GM23248 (cell line): Measurements from ENCODE around the gene PMFBP1. TPM values are rescaled to one million over a fixed set of nuclear protein-coding genes. Genes with fewer than 3 reads are reported as not detected.

ENCODE experiments used
- DNase-seq: peaks from one replicate; pipeline ENCODE4 v3.0.0-alpha.2; 2015
- H2AFZ ChIP-seq: fragments of 200-600 bp; sonication (generic); 2 replicates; pipeline ENCODE4 v1.6.1; 2016; ENCODE audit warnings: antibody characterized with exemption
- H3F3A ChIP-seq: fragments of 200-600 bp; sonication (generic); 2 replicates; pipeline ENCODE4 v1.6.1; 2016; ENCODE audit warnings: mild to moderate bottlenecking, antibody characterized with exemption, mixed run types; ENCODE audit not compliant: insufficient read depth
- H3K27ac ChIP-seq: fragments of 200-600 bp; sonication (generic); 2 replicates; pipeline ENCODE4 v1.5.1; 2016; ENCODE audit warnings: mild to moderate bottlenecking
- H3K27me3 ChIP-seq: fragments of 200-600 bp; sonication (generic); replicated peaks from 2 replicates; pipeline ENCODE4 v1.6.1; 2016; ENCODE audit warnings: mild to moderate bottlenecking; ENCODE audit not compliant: insufficient read depth
- H3K36me3 ChIP-seq: fragments of 200-600 bp; sonication (generic); 2 replicates; pipeline ENCODE4 v1.6.1; 2016; ENCODE audit warnings: low read depth, mild to moderate bottlenecking
- H3K4me1 ChIP-seq: fragments of 200-600 bp; sonication (generic); 2 replicates; pipeline ENCODE4 v1.6.1; 2016; ENCODE audit warnings: mild to moderate bottlenecking; ENCODE audit not compliant: insufficient read depth
- H3K4me2 ChIP-seq: fragments of 200-600 bp; sonication (generic); one replicate; pipeline ENCODE4 v1.6.1; 2016; ENCODE audit warnings: mild to moderate bottlenecking; ENCODE audit not compliant: unreplicated experiment
- H3K4me3 ChIP-seq: fragments of 200-600 bp; sonication (generic); 2 replicates; pipeline ENCODE4 v1.5.1; 2016; ENCODE audit warnings: mild to moderate bottlenecking
- H3K79me2 ChIP-seq: fragments of 200-600 bp; sonication (generic); 2 replicates; pipeline ENCODE4 v1.6.1; 2016; ENCODE audit warnings: mild to moderate bottlenecking; ENCODE audit not compliant: insufficient read depth
- H3K9ac ChIP-seq: fragments of 200-600 bp; sonication (generic); 2 replicates; pipeline ENCODE4 v1.6.1; 2016; ENCODE audit warnings: mild to moderate bottlenecking
- H3K9me2 ChIP-seq: fragments of 200-600 bp; sonication (generic); 2 replicates; pipeline ENCODE4 v1.6.1; 2016; ENCODE audit warnings: mixed run types, mild to moderate bottlenecking, moderate library complexity; ENCODE audit not compliant: insufficient read depth
- H3K9me3 ChIP-seq: fragments of 200-600 bp; sonication (generic); one replicate; pipeline ENCODE4 v1.6.1; 2017; ENCODE audit warnings: low read depth
- H4K20me1 ChIP-seq: fragments of 200-600 bp; sonication (generic); 2 replicates; pipeline ENCODE4 v1.6.0; 2016; ENCODE audit not compliant: insufficient read depth
- EZH2 ChIP-seq: fragments of 200-600 bp; sonication (generic); IDR thresholded peaks from 2 replicates; pipeline ENCODE4 v1.6.1; 2018; ENCODE audit warnings: antibody characterized with exemption, mild to moderate bottlenecking; ENCODE audit not compliant: insufficient read depth, poor library complexity, severe bottlenecking
- EZH2phosphoT487 ChIP-seq: fragments of 200-600 bp; sonication (generic); IDR thresholded peaks from 2 replicates; pipeline ENCODE4 v1.6.1; 2018; ENCODE audit warnings: antibody characterized with exemption, moderate library complexity, mild to moderate bottlenecking, low read depth; ENCODE audit not compliant: insufficient read depth
- WGBS, 2 experiments: methylation state at CpG; one replicate each; pipeline ENCODE4 v1.1.6; 2015 to 2017; ENCODE audit warnings: low lambda C conversion rate in 2 of 2, low coverage in 1 of 2; ENCODE audit errors: missing lambda C conversion rate in 2 of 2; 5-methylcytosine and 5-hydroxymethylcytosine counted together
- in situ Hi-C: fragments of 300-500 bp; cut with MboI; formaldehyde crosslinking; loops from 2 replicates; pipeline ENCODE4 v1.15.0; 2020
- polyA plus RNA-seq: library from polyadenylated mRNA; unstranded; fragments of >200 nt; fragmentation: Nextera tagmentation; extraction: Ambion mirVana; gene quantifications from 2 replicates; pipeline ENCODE4 v1.2.1, GENCODE V29; 2016
- total RNA-seq: library from RNA; depleted of rRNA; stranded (reverse); fragments of >200 nt; shearing (Covaris generic); gene quantifications from 2 replicates; pipeline ENCODE4 v1.2.3, GENCODE V29; 2014

PMFBP1 gene
- total and polyA plus RNA-seq, 2 experiments from 2014 or later: not detected

- Histone ChIP-seq H3K9ac (no peak overlapping the region), H2AFZ (0 out of 2 replicates have a peak overlapping the region, but pooled peaks have one; percentile 52), H3K4me3 (no peak overlapping the region), H3K36me3 (no peaks in the 10 kb centered on the region), H3K27ac (no peak overlapping the region), H3K4me2 (no peak overlapping the region), H4K20me1 (no peaks in the 10 kb centered on the region), H3K79me2 (no peaks in the 10 kb centered on the region), H3F3A (no peaks in the 10 kb centered on the region), H3K4me1 (no peaks in the 10 kb centered on the region), H3K27me3 (no peaks in the 10 kb centered on the region), H3K9me2 (no peaks in the 10 kb centered on the region), H3K9me3 (no peaks in the 10 kb centered on the region)
- no peak for TF ChIP-seq EZH2phosphoT487
- no peak for TF ChIP-seq EZH2
- in situ Hi-C loops: loop anchor here (10.0 kb wide), 1 partner anchor 340 kb away; no protein-coding TSS in a partner anchor
- 30 to 35% methylated on average over 13 of the region's 13 CpGs for WGBS, 2 experiments
- peak; percentile 78 for DNase-seq
These were observed 47.0 kb downstream of the PMFBP1 start for GRCh38 chr16:72124761-72125634.

- no peak overlapping the region for H3K9ac ChIP-seq
- no peaks in the 10 kb centered on the region for H3K36me3 ChIP-seq
- no peaks in the 10 kb centered on the region for H3K9me3 ChIP-seq
- no peaks in the 10 kb centered on the region for H3K79me2 ChIP-seq
- no peak overlapping the region for H3K27ac ChIP-seq
- H3K4me3 ChIP-seq: no peak overlapping the region
- no peaks in the 10 kb centered on the region for H3K27me3 ChIP-seq
- no peaks in the 10 kb centered on the region for H3K4me1 ChIP-seq
- WGBS, 2 experiments: 98 to 100% methylated on average over 3 of the region's 3 CpGs
- in situ Hi-C loops: loop anchor here (10.0 kb wide), 1 partner anchor 341 kb away; no protein-coding TSS in a partner anchor
- H3F3A ChIP-seq: no peaks in the 10 kb centered on the region
- no peak overlapping the region for H2AFZ ChIP-seq
- H3K9me2 ChIP-seq: no peaks in the 10 kb centered on the region
- TF ChIP-seq EZH2: no peak
- no peak for TF ChIP-seq EZH2phosphoT487
- no peak for DNase-seq
- H3K4me2 ChIP-seq: no peak overlapping the region
- no peaks in the 10 kb centered on the region for H4K20me1 ChIP-seq
These were observed 47.8 kb downstream of the PMFBP1 start for GRCh38 chr16:72124148-72124547.

GRCh38 chr16:72123426-72123825 is 48.5 kb downstream of the PMFBP1 start:
- no peaks in the 10 kb centered on the region for H3K9me2 ChIP-seq
- no peak overlapping the region for H3K4me2 ChIP-seq
- no peak for TF ChIP-seq EZH2phosphoT487
- no peak for TF ChIP-seq EZH2
- no peak overlapping the region for H3K9ac ChIP-seq
- DNase-seq: no peak
- H3K4me3 ChIP-seq: no peak overlapping the region
- no peak overlapping the region for H2AFZ ChIP-seq
- no peaks in the 10 kb centered on the region for H3K36me3 ChIP-seq
- no peaks in the 10 kb centered on the region for H3K4me1 ChIP-seq
- H4K20me1 ChIP-seq: no peaks in the 10 kb centered on the region
- H3K27me3 ChIP-seq: no peaks in the 10 kb centered on the region
- H3K9me3 ChIP-seq: no peaks in the 10 kb centered on the region
- in situ Hi-C loops: loop anchor here (10.0 kb wide), 1 partner anchor 341 kb away; no protein-coding TSS in a partner anchor
- 65 to 67% methylated on average over 8 of the region's 8 CpGs for WGBS, 2 experiments
- no peak overlapping the region for H3K27ac ChIP-seq
- no peaks in the 10 kb centered on the region for H3F3A ChIP-seq
- H3K79me2 ChIP-seq: no peaks in the 10 kb centered on the region

GRCh38 chr16:72122916-72123315 is 49.0 kb downstream of the PMFBP1 start:
- Histone ChIP-seq H3K79me2 (no peaks in the 10 kb centered on the region), H3K4me2 (no peak overlapping the region)
- 90 to 92% methylated on average over 11 of the region's 11 CpGs for WGBS, 2 experiments

More at GRCh38 chr16:72122916-72123315, 49.0 kb downstream of the PMFBP1 start:
- Histone ChIP-seq H3K27me3 (no peaks in the 10 kb centered on the region), H4K20me1 (no peaks in the 10 kb centered on the region), H3K9me3 (no peaks in the 10 kb centered on the region), H3K36me3 (no peaks in the 10 kb centered on the region), H3K9ac (no peak overlapping the region), H3K9me2 (no peaks in the 10 kb centered on the region), H3K4me3 (no peak overlapping the region), H3K4me1 (no peaks in the 10 kb centered on the region), H3F3A (no peaks in the 10 kb centered on the region), H3K27ac (no peak overlapping the region), H2AFZ (no peak overlapping the region)
- TF ChIP-seq EZH2phosphoT487 (no peak), EZH2 (no peak)
- in situ Hi-C loops: loop anchor here (10.0 kb wide), 1 partner anchor 342 kb away; no protein-coding TSS in a partner anchor
- DNase-seq: no peak
